NCI-H2227 (cell line): ENCODE data around the gene LILRA5.
"Not testable (repeated sequence)": the region's sequence is repeated elsewhere in the genome, so short reads cannot be mapped to it uniquely, and the experiment has no call there.

ENCODE experiments used
- DNase-seq: peaks from one replicate; lab custom pipeline; 2025; ENCODE audit not compliant: unreplicated experiment; lab: John Stamatoyannopoulos, UW

Gene LILRA5

GRCh38 chr19:54277111-54277615 is 35.8 kb downstream of the LILRA5 start:
- DNase-seq, result not testable (repeated sequence)

GRCh38 chr19:54275951-54276350 is 37.0 kb downstream of the LILRA5 start:
- no peak for DNase-seq

- not testable (repeated sequence) for DNase-seq
These were observed 38.5 kb downstream of the LILRA5 start for GRCh38 chr19:54274516-54274915.

GRCh38 chr19:54273821-54274220 is 39.1 kb downstream of the LILRA5 start:
- DNase-seq, result no peak

- not testable (repeated sequence) for DNase-seq
These were observed 40.8 kb downstream of the LILRA5 start for GRCh38 chr19:54272181-54272580.

- not testable (repeated sequence) for DNase-seq
These were observed 41.4 kb downstream of the LILRA5 start for GRCh38 chr19:54271587-54271986.

- no peak for DNase-seq
These were observed 41.9 kb downstream of the LILRA5 start for GRCh38 chr19:54271106-54271505.

- no peak for DNase-seq
These were observed 44.0 kb downstream of the LILRA5 start for GRCh38 chr19:54268936-54269335.

- peak; percentile 82 for DNase-seq
These were observed 46.8 kb downstream of the LILRA5 start for GRCh38 chr19:54266133-54266532.

- no peak for DNase-seq
These were observed 50.5 kb downstream of the LILRA5 start for GRCh38 chr19:54262470-54262869.

- DNase-seq, result no peak
These were observed 50.9 kb downstream of the LILRA5 start for GRCh38 chr19:54262066-54262465.

GRCh38 chr19:54257116-54257480 is 55.9 kb downstream of the LILRA5 start, which contains the start of gene LILRB5:
Gene LILRB5 (minus strand): TSS chr19:54257273. CDS start chr19:54257193, 80 bp downstream.
- DNase-seq, result no peak
